Ishikawa (cell line): ENCODE measurements around the gene TRERF1.

ENCODE experiments used
- CEBPB ChIP-seq: IDR thresholded peaks from 2 replicates; pipeline ENCODE4 v1.6.1; 2012
- CREB1 ChIP-seq: IDR thresholded peaks from 2 replicates; pipeline ENCODE4 v1.6.1; 2012; ENCODE audit warnings: low read depth
- EGR1 ChIP-seq: IDR thresholded peaks from 2 replicates; pipeline ENCODE4 v1.6.1; 2012
- EP300 ChIP-seq: IDR thresholded peaks from 2 replicates; pipeline ENCODE4 v1.6.1; 2012; ENCODE audit warnings: borderline replicate concordance
- FOXM1 ChIP-seq: IDR thresholded peaks from 2 replicates; pipeline ENCODE4 v1.6.1; 2012; ENCODE audit warnings: low read depth, borderline replicate concordance
- MAX ChIP-seq: IDR thresholded peaks from 2 replicates; pipeline ENCODE4 v1.6.1; 2012
- NFIC ChIP-seq: IDR thresholded peaks from 2 replicates; pipeline ENCODE4 v1.6.1; 2012
- RAD21 ChIP-seq: IDR thresholded peaks from 2 replicates; pipeline ENCODE4 v1.6.1; 2012; ENCODE audit warnings: low read depth
- REST ChIP-seq: IDR thresholded peaks from 2 replicates; pipeline ENCODE4 v1.6.1; 2012; ENCODE audit warnings: low read depth, mild to moderate bottlenecking
- TAF1 ChIP-seq: IDR thresholded peaks from 2 replicates; pipeline ENCODE4 v1.6.1; 2012; ENCODE audit warnings: low read depth, mild to moderate bottlenecking
- TCF12 ChIP-seq: IDR thresholded peaks from 2 replicates; pipeline ENCODE4 v1.6.1; 2012; ENCODE audit warnings: low read depth
- TEAD4 ChIP-seq: IDR thresholded peaks from 2 replicates; pipeline ENCODE4 v1.6.1; 2012
- USF1 ChIP-seq: IDR thresholded peaks from 2 replicates; pipeline ENCODE4 v1.6.1; 2012
- YY1 ChIP-seq: IDR thresholded peaks from 2 replicates; pipeline ENCODE4 v1.6.1; 2012; ENCODE audit warnings: low read depth
- ZBTB7A ChIP-seq: IDR thresholded peaks from 2 replicates; pipeline ENCODE4 v1.6.1; 2012; ENCODE audit warnings: low read depth

Gene TRERF1

GRCh38 chr6:42428326-42429041 is 23.2 kb downstream of the TRERF1 start:
- TF ChIP-seq NFIC (no peak), EP300 (no peak), CEBPB (no peak), TCF12 (no peak)

GRCh38 chr6:42427871-42428270 is 23.9 kb downstream of the TRERF1 start:
- TF ChIP-seq TEAD4 (no peak), FOXM1 (no peak), NFIC (no peak), TCF12 (no peak), USF1 (no peak), CREB1 (no peak), REST (no peak), RAD21 (no peak), YY1 (no peak), EGR1 (no peak), TAF1 (no peak), CEBPB (no peak), MAX (no peak), ZBTB7A (no peak)

GRCh38 chr6:42426191-42426590 is 25.5 kb downstream of the TRERF1 start:
- TF ChIP-seq USF1 (no peak), EP300 (no peak), NFIC (no peak), CREB1 (no peak), FOXM1 (no peak), MAX (no peak), REST (no peak), CEBPB (no peak), TCF12 (no peak), RAD21 (no peak), TAF1 (no peak)

- TF ChIP-seq REST (no peak), MAX (no peak), NFIC (no peak), EP300 (no peak), CREB1 (no peak), CEBPB (no peak), EGR1 (no peak), TEAD4 (no peak), YY1 (no peak), USF1 (no peak), FOXM1 (no peak), TAF1 (no peak), ZBTB7A (no peak)
Measured at GRCh38 chr6:42424906-42425474, 26.7 kb downstream of the TRERF1 start.
